Eye (tissue), 1 donor: ENCODE measurements around the gene PSMA8.
"Not testable (repeated sequence)": the region's sequence is repeated elsewhere in the genome, so short reads cannot be mapped to it uniquely, and the experiment has no call there.

Experiments used
- DNase-seq: peaks from one replicate; pipeline ENCODE4 v3.0.0-alpha.2; 2015

PSMA8 gene

GRCh38 chr18:26176134-26176533, 42.5 kb downstream of the PSMA8 start:
- DNase-seq = no peak

GRCh38 chr18:26181343-26181826, 47.7 kb downstream of the PSMA8 start:
- DNase-seq = no peak

- DNase-seq = no peak
Measured at GRCh38 chr18:26183395-26184112, 49.9 kb downstream of the PSMA8 start.

- no peak for DNase-seq
Measured at GRCh38 chr18:26185267-26185666, 51.6 kb downstream of the PSMA8 start.

GRCh38 chr18:26190506-26190905, 56.8 kb downstream of the PSMA8 start:
- no peak for DNase-seq

- no peak for DNase-seq
Measured at GRCh38 chr18:26192233-26192632, 58.6 kb downstream of the PSMA8 start.

GRCh38 chr18:26196605-26197004, 62.9 kb downstream of the PSMA8 start:
- no peak for DNase-seq

- DNase-seq = not testable (repeated sequence)
Measured at GRCh38 chr18:26202001-26202400, 68.3 kb downstream of the PSMA8 start.

- no peak for DNase-seq
Measured at GRCh38 chr18:26205318-26205717, 71.6 kb downstream of the PSMA8 start.

- no peak for DNase-seq
Measured at GRCh38 chr18:26206488-26206887, 72.8 kb downstream of the PSMA8 start.

GRCh38 chr18:26207937-26208336, 74.3 kb downstream of the PSMA8 start:
- DNase-seq = no peak

- no peak for DNase-seq
Measured at GRCh38 chr18:26208977-26209376, 75.3 kb downstream of the PSMA8 start.

- DNase-seq = no peak
Measured at GRCh38 chr18:26210147-26210546, 76.5 kb downstream of the PSMA8 start.

GRCh38 chr18:26215247-26215970, 81.7 kb downstream of the PSMA8 start:
- no peak for DNase-seq

GRCh38 chr18:26225022-26225693, 91.5 kb downstream of the PSMA8 start:
- DNase-seq = no peak

GRCh38 chr18:26225915-26226228, 92.2 kb downstream of the PSMA8 start:
- DNase-seq = no peak

- DNase-seq = peak; percentile 97
Measured at GRCh38 chr18:26226229-26227050, 92.8 kb downstream of the PSMA8 start, which contains the start of gene TAF4B. TSS of gene TAF4B (plus strand) at chr18:26226445. CDS start at chr18:26226934, 489 bp downstream.

- no peak for DNase-seq
Measured at GRCh38 chr18:26227051-26227670, 93.5 kb downstream of the PSMA8 start.

- DNase-seq = no peak
Measured at GRCh38 chr18:26228562-26229260, 95.0 kb downstream of the PSMA8 start.

GRCh38 chr18:26230497-26230896, 96.8 kb downstream of the PSMA8 start:
- no peak for DNase-seq

GRCh38 chr18:26233208-26233607, 99.5 kb downstream of the PSMA8 start:
- DNase-seq = no peak

- not testable (repeated sequence) for DNase-seq
Measured at GRCh38 chr18:26237363-26237762, 103.7 kb downstream of the PSMA8 start.
